Activated CD8-positive, alpha-beta memory T cell treated with anti-CD3 and anti-CD28 coated beads, Interleukin-2, amount 50 U/mL, for 48 hours (primary cell): Measurements from ENCODE around the gene KBTBD13.
A peak's percentile ranks its signal among the peaks of the same experiment; 100 is the strongest.

ENCODE experiments used
- DNase-seq: peaks from one replicate; pipeline ENCODE4 v3.0.0-alpha.2; 2020

Gene KBTBD13

GRCh38 chr15:65054333-65055200 lies 22.0 kb upstream of the KBTBD13 start:
- peak; percentile 82 for DNase-seq

GRCh38 chr15:65055201-65055870 lies 21.2 kb upstream of the KBTBD13 start:
- no peak for DNase-seq

DNA sequence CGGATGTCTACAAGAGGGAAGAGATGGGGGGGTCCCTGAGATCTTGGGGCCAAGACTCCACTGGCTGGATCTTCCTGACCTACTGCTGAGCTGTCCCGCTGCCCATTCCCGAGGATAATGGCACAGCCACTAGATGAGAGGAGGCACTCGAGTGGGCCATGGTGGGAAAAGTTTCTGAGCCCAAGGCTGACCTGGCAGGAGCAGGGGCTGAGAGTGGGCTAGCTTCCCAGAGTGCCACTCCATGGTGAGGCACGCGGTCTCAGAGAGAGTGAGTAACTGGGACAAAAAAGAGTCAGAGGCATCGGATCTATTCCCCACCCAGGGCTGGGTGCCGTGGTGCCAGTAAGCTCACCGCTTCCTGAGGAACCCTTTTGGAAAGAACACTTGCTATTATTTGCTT lies 20.4 kb upstream of the KBTBD13 start:
- DNase-seq, result no peak

DNA sequence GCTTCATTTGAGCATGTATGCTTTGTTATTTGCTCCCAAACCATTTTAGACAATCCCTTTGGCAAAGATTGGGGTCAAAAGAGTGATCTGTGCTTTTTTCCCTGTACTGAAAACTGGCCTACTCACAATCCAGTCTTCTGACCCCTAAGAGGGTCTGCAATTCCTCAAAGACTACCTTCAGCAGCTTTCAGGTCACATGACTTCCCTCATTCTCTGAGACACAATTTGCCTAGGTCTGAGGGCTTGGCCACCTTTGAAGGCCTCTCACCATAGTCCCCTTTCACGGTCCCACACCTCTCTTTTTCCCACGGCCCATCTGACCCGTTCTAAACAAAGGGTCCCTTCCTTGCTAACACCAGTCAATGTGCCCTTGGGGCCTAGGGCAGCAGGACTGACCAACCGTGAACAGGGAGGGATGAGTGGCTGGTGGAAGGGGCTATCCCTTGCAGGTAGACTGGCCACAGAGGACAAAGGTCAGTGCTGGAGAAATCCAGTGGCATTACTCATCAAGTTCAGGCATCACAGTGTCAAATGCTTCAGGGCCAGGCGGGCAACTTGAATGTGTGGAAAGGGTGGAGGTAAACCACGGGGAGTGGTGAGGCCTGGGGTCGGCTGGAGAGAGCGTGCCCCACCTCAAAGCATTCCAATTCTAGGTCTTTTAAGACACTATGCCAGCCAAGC lies 19.5 kb upstream of the KBTBD13 start:
- no peak for DNase-seq

DNA sequence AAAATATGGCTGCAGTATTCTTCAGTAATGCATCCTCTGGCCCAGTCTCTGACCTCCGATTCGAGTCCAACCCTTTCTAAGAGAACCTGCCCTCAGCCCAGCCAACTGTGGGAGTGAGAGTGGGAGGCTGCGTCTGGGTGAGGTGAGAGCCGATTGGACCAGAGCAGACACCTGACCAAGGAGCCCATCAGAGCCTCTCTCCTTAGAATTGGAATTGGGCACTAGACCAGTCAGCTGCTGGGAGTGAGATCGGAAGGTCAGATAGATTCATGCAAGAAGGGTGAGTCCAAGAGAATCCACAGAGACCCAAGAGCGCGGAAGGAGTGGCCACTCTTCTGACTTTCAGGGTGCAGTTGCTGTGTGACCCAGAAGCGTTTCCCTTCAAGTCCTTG lies 19.0 kb upstream of the KBTBD13 start:
- DNase-seq, result no peak

DNA sequence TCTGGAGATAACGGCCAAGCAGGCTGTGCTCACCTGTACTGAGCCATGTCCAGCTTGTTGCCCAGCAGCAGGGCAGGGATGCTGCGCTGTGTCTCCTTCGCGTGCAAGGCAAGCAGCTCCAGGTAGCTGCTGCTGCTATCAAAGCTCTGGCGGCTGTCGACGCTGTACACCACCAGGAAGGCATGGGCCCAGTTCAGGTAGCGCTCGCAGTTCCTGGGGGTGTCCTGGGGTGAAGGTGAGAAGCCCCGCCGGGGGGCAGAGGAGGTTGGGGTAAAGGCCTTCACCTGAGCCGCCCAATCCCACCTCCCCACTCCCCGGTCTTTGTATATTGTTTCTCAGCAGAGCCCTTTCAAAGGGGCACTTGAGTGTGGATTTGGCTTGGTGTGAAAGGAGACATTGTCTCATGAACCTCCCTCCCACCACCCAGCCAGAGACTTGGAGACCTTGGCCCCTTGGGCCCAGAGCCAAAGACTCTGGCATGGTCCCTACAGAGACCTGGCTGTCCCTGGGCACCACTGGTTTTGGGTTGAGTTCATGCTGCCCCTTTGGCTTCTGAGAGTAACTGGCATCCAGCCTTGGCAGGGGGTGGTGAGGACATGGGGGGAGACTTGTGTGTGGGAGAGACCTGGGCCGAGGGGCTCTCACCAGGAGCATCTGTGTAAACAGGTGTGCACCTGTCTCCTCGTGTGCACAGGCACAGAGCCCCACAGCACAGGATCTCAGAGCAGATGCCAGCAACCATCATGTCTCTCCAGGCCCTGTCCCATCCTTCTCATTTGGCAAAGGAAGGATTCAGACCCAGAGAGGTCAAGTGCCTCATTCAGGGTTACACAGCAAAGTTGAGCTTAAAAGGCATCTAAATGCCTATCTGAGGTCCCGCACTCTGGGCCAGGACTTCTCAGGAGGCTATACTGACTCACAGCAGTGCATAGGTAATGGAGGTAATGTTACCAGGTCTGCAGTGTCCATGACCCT lies 17.9 kb upstream of the KBTBD13 start:
- no peak for DNase-seq

- DNase-seq, result no peak
These were observed 17.2 kb upstream of the KBTBD13 start for GRCh38 chr15:65059369-65059750.

GRCh38 chr15:65059931-65060596 lies 16.5 kb upstream of the KBTBD13 start:
- DNase-seq, result no peak

GRCh38 chr15:65060641-65061397 lies 15.7 kb upstream of the KBTBD13 start:
- no peak for DNase-seq

DNA sequence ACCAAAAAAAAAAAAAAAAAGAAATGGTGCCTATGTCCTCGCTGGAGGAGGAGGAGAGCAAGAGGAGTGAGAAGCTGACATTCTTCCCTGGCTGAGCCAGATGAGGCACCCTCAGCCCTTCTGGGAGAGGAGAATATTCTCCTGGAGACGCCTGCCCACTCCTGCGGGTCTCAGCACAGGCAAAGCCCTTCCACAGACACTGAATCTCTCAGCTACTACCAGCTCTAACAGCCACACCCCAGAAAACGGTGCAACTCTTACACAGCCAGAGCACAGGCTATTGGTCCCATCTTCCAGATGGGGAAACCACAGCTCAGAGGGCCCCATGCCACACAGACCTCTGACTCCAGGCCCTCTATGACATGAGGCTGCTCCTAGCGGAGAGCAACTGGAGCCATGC lies 14.5 kb upstream of the KBTBD13 start:
- DNase-seq, result no peak

DNA sequence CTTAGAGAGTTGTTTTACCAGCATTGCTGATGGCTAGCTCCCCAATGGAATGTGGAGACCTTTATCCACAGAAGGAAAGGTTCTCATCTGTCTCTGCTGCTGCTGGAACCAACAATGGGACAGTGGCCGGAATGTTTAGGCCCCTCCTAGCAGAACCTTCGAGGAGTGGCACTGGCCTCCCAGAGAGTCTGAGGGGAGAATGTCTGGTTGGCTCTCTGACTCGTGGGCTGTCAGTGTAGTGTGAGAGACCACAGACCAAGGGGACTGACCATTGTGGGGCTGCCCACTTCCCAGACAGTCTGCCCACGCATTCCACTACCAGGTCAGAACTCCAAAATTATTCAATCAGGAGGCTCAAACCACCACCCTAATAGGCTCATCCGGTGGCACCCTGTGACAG lies 13.8 kb upstream of the KBTBD13 start:
- DNase-seq, result no peak

DNA sequence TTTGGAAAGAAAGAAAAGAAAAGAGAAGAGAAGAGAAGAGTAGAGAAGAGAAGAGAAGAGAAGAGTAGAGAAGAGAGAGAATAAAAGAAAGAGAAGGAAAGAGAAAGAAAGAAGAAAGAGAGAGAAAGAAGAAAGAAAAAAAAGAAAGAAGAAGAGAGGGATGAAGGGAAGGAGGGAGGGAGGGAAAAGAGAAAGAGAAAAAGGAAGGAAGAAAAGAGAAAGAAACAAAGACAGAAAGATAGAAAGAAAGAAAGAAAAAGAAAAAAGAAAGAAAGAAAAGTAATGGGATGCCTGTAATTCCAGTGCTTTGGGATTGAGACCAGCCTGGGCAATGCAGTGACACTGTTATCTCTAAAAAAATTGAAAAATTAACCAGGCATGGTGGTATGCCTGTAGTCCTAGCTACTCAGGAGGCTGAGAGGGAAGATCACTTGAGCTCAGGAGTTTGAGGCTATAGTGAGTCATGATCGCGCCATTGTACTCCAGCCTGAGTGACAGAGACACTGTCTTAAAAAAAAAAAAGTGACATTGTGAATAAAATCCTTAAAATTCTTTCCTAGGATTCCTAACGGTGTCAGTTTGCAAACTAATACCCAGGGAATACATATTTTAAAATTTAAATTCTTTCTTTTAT lies 10.4 kb upstream of the KBTBD13 start:
- no peak for DNase-seq

DNA sequence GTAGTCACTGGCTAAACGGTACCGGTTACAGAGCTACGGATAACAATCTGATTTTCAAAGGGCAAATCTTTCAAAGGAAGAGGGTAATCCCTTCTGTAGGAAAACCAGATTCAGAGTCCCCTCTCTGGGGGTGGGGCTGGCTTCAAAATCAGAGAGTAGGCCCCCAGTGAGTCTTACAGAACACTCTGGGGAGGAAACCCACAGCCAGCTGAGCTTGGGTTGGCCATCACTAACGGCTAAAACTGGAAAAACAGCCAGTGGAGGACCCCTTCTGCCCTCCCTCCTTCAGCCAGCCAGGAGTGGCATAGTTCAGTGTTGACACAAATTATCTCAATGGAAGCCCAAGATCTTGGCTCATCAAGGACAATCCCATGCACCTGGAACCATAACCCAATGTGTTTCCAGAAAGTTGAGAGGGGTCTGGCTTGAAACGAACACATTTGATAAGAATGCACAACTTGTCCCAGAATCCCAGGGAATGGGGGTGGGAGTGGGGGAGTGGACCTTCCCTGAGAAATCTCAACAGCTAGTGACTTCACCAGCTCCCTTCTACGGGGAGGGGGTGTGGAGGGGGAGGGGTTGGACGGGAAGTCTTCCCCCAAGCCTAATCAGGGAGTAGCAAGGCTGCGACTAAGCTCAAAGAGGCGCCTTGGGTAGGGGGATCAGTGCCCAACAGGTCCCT lies 9.8 kb upstream of the KBTBD13 start:
- DNase-seq, result no peak

DNA sequence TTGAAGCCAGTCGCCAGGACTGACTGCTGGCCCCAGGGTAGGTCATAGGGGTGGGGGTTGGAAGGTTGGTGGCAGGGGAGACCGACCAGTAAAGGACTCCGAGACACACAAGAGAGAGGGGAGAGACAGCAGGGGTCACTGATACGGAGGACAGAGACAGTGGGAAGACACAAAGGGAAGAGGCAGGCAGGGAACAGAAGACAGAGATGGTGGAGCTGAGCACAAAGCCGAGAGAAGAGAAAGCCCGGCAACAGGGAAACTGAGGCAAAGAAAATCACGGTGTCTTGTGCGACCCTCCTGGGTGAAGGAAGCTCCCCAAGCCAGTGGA lies 9.3 kb upstream of the KBTBD13 start:
- DNase-seq, result no peak

DNA sequence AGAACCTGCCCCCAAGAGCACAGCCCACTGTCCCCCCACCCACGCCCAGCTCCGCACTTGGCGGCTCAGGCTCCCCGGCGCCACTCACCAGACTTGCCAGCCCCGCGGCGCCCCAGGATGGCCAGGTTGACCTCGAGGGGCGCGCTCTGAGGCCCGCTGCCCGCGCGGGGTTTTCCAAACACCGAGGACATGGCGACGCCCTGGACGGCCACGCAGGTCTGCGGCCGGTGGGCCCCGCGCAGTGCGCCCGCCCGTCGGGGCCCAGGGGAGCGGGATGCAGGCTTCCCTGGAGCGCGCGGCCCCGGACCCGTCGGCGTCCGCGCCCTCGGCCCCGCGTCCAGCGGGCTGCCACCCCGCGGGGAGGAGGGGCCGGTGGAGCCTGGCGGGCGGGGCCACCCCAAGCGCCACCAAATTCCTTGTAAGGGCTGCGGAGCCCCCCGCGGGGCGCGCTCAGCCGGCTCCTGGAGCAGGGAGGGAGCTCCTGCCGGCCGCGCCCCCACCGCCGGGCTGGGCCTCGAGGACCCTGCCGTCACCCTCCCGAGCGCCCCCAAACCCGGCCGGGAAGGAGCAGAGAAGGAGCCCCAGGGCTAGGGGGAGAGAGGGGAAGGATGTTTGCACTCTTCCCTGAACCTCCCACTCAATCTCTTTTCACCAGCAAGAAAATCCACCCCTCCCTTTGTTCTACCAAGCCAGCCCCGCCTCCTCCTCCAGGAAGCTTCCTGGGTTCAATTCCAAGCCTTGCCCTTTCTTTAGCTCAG lies 8.7 kb upstream of the KBTBD13 start, which contains the start of gene RASL12:
RASL12 (minus strand) TSS at position 347 of the 758 bp plus-strand sequence; CDS start at position 191, 156 bp downstream.
- DNase-seq, result no peak

DNA sequence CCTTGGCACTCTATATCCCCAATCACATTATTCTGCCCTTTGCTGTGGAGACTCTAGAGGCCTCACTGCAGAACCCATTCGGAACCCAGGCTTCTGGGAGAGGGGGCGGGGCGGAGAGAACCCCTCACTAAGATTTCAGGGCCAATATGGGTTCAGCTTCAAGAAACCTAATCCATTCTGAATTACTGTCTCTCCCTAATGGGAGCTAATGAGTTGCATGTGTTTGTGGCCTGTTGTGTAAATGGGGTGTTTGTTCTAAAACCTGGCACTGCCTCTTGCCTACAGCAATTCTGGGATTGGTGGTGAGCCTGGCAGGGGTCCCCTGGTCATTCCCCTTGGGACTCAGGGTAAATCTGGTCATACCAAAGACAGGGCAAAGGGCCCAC lies 8.2 kb upstream of the KBTBD13 start:
- no peak for DNase-seq

- DNase-seq, result no peak
These were observed 7.4 kb upstream of the KBTBD13 start for GRCh38 chr15:65069179-65069578.

DNA sequence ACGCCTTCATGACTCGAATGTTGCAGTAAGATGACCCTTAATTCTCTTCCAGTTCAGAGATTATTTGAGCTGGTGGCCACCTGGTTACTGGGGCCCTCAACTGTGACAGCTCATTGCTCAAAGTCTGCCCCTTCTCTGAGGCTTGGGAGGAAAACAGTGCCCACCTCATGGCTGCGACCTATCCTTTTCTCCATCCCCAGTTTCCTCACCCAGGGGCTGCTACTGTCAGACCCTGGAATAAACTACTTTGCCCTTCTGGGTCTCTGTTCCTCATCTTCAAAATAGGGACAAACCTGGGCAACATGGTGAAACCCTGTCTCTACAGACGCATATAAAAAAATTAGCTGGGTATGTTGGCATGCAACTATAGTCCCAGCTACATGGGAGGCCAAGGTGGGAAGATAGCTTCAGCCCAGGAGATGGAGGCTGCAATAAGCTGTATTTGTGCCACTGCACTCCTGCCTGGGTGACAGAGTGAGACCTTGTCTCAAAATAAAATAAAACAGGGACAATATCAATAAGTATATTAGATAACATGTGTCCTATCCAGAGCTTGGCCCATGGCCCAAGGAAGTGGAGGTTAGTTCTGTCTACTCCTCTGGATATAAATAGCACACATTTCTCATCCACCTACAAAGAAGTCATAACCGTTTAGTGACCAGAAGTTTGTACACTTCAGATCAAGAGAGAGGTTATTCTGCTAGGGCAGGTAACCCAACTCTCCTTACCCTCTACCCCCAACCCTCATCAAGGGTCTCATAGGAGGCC lies 6.6 kb upstream of the KBTBD13 start:
- DNase-seq, result no peak

DNA sequence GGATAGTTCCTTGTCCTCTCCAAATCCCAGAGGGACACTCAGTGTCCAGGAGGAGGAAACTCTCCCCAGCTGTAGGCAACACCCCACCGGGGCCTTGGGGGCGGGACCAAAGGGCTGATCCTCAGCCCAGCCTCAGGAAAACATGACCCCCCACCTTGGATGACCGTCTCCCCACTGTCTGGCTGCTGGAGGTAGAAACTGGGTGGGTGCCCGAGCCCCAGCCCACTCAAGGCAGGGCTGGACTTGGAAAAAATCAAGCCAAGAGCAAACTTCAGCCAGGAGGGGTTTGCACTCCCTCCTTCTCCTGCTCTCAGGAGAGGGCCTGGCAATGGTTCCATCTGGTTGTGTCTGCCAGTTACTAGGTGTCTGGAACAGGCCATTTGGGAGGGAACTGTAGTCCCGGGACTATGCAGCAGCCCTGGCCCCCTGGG lies 5.2 kb upstream of the KBTBD13 start:
- no peak for DNase-seq
